Lung (tissue), 12 donors: ENCODE measurements around the gene GNAL. TPM values are rescaled to one million over a fixed set of nuclear protein-coding genes. Genes with fewer than 3 reads are reported as not detected.
"Not testable (repeated sequence)": the region's sequence is repeated elsewhere in the genome, so short reads cannot be mapped to it uniquely, and the experiment has no call there.

Experiments used
- ATAC-seq: fragments of 200-7000 bp; cut with Tn5 transposase; one replicate; pipeline ENCODE4 v1.9.1; 2020; ENCODE audit warnings: moderate number of reproducible peaks; ENCODE audit not compliant: insufficient read depth, low FRiP score
- DNase-seq, 3 donors: peaks; one replicate each; pipeline ENCODE4 v3.0.0-alpha.2; 2013 to 2017
- H3K27ac ChIP-seq, 2 donors: one replicate each; pipeline ENCODE4 v1.5.1; 2013; ENCODE audit warnings: mild to moderate bottlenecking in 2 of 2, moderate library complexity in 2 of 2, control low read depth in 1 of 2, inconsistent platforms in 1 of 2, low read depth in 1 of 2, low read length in 1 of 2
- H3K27me3 ChIP-seq, 3 donors: one replicate each; pipeline ENCODE4 v1.5.1; 2013; ENCODE audit warnings: low read length in 2 of 3; ENCODE audit not compliant: control insufficient read depth in 3 of 3, insufficient read depth in 3 of 3
- H3K36me3 ChIP-seq, 4 donors: one replicate each; pipeline ENCODE4 v1.5.1; 2013; ENCODE audit warnings: low read length in 4 of 4, mild to moderate bottlenecking in 1 of 4, moderate library complexity in 1 of 4; ENCODE audit not compliant: control insufficient read depth in 4 of 4, insufficient read depth in 4 of 4
- H3K4me1 ChIP-seq, 5 donors: one replicate each; pipeline ENCODE4 v1.5.1; 2013; ENCODE audit warnings: low read length in 5 of 5, mild to moderate bottlenecking in 2 of 5, moderate library complexity in 1 of 5; ENCODE audit not compliant: control insufficient read depth in 5 of 5, insufficient read depth in 5 of 5
- H3K4me3 ChIP-seq: one replicate; pipeline ENCODE4 v1.5.1; 2013; ENCODE audit warnings: mild to moderate bottlenecking, control low read depth, moderate library complexity
- H3K9ac ChIP-seq, 2 donors: one replicate each; pipeline ENCODE4 v1.5.1; 2013; ENCODE audit warnings: low read length in 2 of 2, control low read depth in 1 of 2; ENCODE audit not compliant: insufficient read depth in 1 of 2
- H3K9me3 ChIP-seq, 4 donors: one replicate each; pipeline ENCODE4 v1.5.1; 2013; ENCODE audit warnings: low read length in 3 of 4, mild to moderate bottlenecking in 1 of 4, moderate library complexity in 1 of 4; ENCODE audit not compliant: control insufficient read depth in 4 of 4, insufficient read depth in 3 of 4
- WGBS, 2 donors: extraction: QIAGEN DNeasy Blood & Tissue Kit; methylation state at CpG; one replicate each; pipeline ENCODE4 v1.1.7; 2013; 5-methylcytosine and 5-hydroxymethylcytosine counted together
- polyA plus RNA-seq, 2 donors: library from polyadenylated mRNA; stranded (reverse); fragments of 200-250 nt; gene quantifications; one replicate each; pipeline ENCODE4 v1.2.1, GENCODE V29; 2013
- total RNA-seq, 2 donors: library from RNA; depleted of rRNA in 1 of 2; stranded (reverse); fragments of >200 nt in 1 of 2; gene quantifications; one replicate each; pipeline ENCODE4 v1.2.1, GENCODE V29; 2014 to 2021
- TF ChIP-seq, protein P1 (sequence below): IDR thresholded peaks from 2 replicates; pipeline ENCODE4 v1.5.1; 2012; ENCODE audit warnings: mild to moderate bottlenecking; ENCODE audit errors: control extremely low read depth, extremely low read depth
- donor health status: control.
- donor health status: control.
- donor health status: Bipolar disorder and iron deficiency.
- donor health status: healthy.
- donor health status: DM: yes; HTN: yes; CAD: no.

The GNAL gene
- total and polyA plus RNA-seq, 4 donors, result 0.49 to 3.7 (median 2.5) TPM

DNA sequence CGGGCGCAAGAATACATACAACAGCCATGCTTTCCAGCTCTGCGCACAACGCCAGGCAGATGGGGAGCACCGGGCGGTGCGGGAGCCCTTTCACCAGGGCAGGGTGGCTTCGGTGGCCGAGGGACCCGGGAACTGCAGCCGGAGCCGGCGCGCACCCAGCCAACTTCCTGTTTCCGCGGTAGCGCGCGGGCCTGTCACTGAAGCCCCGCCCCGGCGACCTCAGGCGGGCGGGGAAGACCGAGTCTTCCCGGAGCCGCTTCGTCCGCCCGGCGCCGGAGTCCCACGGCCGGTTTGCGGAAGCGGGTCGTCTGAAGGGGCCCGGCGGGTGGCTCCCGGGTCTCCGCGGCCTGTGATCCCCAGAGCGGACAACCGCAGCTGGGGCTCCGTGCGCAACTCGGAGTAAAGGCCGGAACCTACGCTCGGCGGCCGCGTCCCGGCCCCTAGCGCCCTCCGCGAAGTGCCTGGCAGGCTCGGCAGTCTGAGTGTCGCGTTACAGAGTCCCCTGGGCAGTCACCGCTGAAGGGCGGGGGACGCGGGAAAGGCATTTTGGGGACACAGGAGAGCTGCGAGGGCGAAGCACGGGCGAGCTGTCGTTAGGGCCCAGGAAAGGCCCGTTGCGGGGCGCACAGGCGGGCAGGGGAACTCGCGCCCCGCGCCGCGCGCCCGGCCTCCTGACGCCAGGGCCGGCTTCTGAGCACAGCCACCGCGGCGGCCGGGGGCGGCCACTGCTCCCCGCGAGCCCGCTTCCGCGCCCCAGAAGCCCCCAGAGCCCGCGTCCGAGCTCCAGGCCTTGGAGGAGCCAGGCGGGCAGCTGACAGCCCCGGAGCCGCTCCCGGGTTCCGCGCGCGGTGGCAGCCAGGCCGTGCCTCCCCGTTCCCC is 219.4 kb downstream of the GNAL start, which contains the start of gene MPPE1:
Gene MPPE1 (minus strand): TSS at position 136 of the 879 bp plus-strand sequence. CDS start 11,053 bp downstream, outside the sequence.
- Histone ChIP-seq H3K36me3 (peaks cover 0 to 2% (median 0%) of the 10 kb centered on the region in 4 donors), H3K4me3 (peak within 1 kb of the TSS; percentile 88), H3K27ac (peak within 1 kb of the TSS; percentile 100), H3K9ac (peak within 1 kb of the TSS; percentile 80 to 86), H3K27me3 (no peaks in the 10 kb centered on the region), H3K9me3 (no peaks in the 10 kb centered on the region), H3K4me1 (peaks cover 4 to 19% (median 5%) of the 10 kb centered on the region in 5 donors)
- WGBS, 2 donors, result 0 to 1% methylated on average over 83 to 106 of the region's 106 CpGs
- TF ChIP-seq, protein P1, sequence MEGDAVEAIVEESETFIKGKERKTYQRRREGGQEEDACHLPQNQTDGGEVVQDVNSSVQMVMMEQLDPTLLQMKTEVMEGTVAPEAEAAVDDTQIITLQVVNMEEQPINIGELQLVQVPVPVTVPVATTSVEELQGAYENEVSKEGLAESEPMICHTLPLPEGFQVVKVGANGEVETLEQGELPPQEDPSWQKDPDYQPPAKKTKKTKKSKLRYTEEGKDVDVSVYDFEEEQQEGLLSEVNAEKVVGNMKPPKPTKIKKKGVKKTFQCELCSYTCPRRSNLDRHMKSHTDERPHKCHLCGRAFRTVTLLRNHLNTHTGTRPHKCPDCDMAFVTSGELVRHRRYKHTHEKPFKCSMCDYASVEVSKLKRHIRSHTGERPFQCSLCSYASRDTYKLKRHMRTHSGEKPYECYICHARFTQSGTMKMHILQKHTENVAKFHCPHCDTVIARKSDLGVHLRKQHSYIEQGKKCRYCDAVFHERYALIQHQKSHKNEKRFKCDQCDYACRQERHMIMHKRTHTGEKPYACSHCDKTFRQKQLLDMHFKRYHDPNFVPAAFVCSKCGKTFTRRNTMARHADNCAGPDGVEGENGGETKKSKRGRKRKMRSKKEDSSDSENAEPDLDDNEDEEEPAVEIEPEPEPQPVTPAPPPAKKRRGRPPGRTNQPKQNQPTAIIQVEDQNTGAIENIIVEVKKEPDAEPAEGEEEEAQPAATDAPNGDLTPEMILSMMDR, result no peak
- ATAC-seq (peak; percentile 92), DNase-seq (peak; percentile 91 to 95 (median 91))

DNA sequence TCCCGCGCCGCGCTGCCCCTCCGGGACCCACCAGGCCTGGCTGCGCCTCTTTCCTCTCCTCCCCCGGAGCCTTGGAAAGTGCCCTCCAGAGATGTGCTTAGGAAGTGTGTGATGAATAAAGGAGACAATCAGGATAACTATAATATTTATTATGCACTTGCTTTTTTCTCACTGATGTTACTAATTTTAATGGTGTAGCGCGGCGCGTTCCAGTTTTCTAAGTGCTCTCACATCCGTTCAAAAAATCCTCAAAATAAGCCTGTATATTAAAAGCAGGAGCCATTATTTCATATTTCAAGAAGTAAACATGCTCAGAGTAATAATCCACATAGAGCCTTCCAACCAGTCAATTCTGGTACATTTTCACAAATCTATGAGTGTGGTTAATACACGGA is 220.0 kb downstream of the GNAL start:
- peak in 1 of 3 donors; percentile 58 for DNase-seq
- H3K9me3 ChIP-seq, result no peaks in the 10 kb centered on the region
- H3K27ac ChIP-seq, result peak overlapping the region; percentile 100
- 3 to 4% methylated on average over 11 to 13 of the region's 13 CpGs for WGBS, 2 donors
- H3K4me1 ChIP-seq, result peaks cover 4 to 19% (median 5%) of the 10 kb centered on the region in 5 donors
- H3K4me3 ChIP-seq, result peak overlapping the region; percentile 88
- H3K9ac ChIP-seq, result peak overlapping the region in 1 of 2 donors; percentile 57
- peaks cover 0 to 2% (median 0%) of the 10 kb centered on the region in 4 donors for H3K36me3 ChIP-seq
- no peak for ATAC-seq
- no peaks in the 10 kb centered on the region for H3K27me3 ChIP-seq
- TF ChIP-seq, protein P1, result no peak

DNA sequence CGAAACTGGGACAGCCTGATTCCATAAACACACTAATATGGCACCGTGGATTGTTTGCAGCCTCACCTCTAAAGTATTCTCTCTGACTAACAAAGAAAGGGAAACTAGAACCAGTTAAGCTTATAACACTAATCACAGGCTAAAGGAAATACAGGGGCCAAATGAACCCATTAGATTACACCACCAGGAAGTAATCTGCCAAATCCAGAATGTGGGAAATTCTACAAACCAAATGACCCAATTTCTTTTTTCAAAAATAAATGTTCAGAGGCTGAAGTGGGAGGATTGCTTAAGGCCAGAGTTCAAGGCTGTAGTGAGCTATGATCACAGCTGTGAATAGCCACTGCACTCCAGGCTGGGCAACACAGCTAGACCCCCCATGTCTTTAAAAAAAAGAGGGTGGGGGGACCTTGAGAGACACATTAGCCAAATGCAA is 220.5 kb downstream of the GNAL start:
- TF ChIP-seq, protein P1, result no peak
- Histone ChIP-seq H3K9ac (peak overlapping the region in 1 of 2 donors; percentile 57), H3K9me3 (no peaks in the 10 kb centered on the region), H3K4me3 (no peak overlapping the region), H3K27me3 (no peaks in the 10 kb centered on the region), H3K27ac (peak overlapping the region; percentile 83 to 100), H3K4me1 (peaks cover 4 to 19% (median 5%) of the 10 kb centered on the region in 5 donors), H3K36me3 (peaks cover 0 to 2% (median 0%) of the 10 kb centered on the region in 4 donors)
- 25 to 27% methylated on average over 2 of the region's 2 CpGs for WGBS, 2 donors
- DNase-seq (peak in 2 of 3 donors; percentile 27 to 40), ATAC-seq (peak; percentile 5)

DNA sequence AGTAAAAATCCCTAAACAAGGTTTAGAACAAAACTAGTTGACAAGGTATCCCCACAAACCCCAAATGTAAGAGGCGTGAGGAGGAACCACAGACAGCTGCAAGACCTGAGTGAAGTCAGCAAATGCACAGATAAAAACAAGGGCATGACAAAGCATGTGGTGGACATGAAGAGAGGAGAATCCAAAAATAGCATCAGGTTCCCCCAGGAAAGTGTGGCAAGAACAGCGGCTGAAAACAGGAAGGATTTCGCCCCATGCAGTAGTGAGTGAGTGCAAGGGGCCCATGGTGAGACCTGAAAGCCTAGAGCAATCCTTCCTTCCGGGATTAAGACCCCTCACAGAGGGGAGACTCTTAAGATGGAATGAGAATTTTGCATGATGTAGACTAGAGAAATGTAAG is 227.8 kb downstream of the GNAL start:
- H3K36me3 ChIP-seq, H3K27ac ChIP-seq, H3K27me3 ChIP-seq, DNase-seq, H3K4me3 ChIP-seq, ATAC-seq, H3K4me1 ChIP-seq, H3K9me3 ChIP-seq, H3K9ac ChIP-seq: not testable (repeated sequence)
- WGBS, 2 donors, result 25 to 62% methylated on average over 4 of the region's 4 CpGs

DNA sequence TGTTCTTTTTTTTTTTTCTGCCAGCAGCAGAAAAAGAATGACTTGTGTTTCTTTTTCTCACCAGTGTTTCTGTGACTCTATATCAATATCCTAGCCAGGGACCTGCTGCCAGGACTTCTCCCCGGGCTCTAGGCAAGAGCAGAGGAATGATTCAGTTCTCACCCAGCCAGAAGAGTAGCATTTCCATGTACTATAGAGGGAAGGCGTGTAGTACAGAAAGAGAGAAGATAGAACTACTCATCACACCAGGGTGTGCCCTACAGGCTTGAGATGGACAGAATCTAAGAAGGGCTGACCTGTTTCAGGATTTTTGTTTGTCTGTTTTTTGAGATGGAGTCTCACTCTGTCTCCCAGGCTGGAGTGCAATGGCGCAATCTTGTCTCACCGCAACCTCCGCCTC is 230.5 kb downstream of the GNAL start:
- 74 to 85% methylated on average over 5 of the region's 5 CpGs for WGBS, 2 donors
- not testable (repeated sequence) for ATAC-seq, H3K4me1 ChIP-seq, H3K27ac ChIP-seq, H3K9me3 ChIP-seq, H3K4me3 ChIP-seq, H3K27me3 ChIP-seq, DNase-seq, H3K9ac ChIP-seq, H3K36me3 ChIP-seq
